GM23338 (cell line): ENCODE measurements around the gene GALNT11. TPM values are rescaled to one million over a fixed set of nuclear protein-coding genes. Genes with fewer than 3 reads are reported as not detected.

ENCODE experiments used
- ATAC-seq: fragments of 200-7000 bp; cut with Tn5 transposase; 3 replicates; pipeline ENCODE4 v1.9.1; 2020
- DNase-seq: peaks from one replicate; pipeline ENCODE4 v3.0.0-alpha.2; 2015; ENCODE audit warnings: low spot score
- H2AFZ ChIP-seq: fragments of 200-600 bp; sonication (generic); 2 replicates; pipeline ENCODE4 v1.8.0; 2016; ENCODE audit warnings: antibody characterized with exemption, mild to moderate bottlenecking, moderate library complexity
- H3F3A ChIP-seq: fragments of 200-600 bp; sonication (generic); replicated peaks from 2 replicates; pipeline ENCODE4 v1.8.0; 2017; ENCODE audit warnings: antibody characterized with exemption, mixed run types, low read depth
- H3K27ac ChIP-seq: fragments of 200-600 bp; sonication (generic); 2 replicates; pipeline ENCODE4 v1.6.1; 2016; ENCODE audit warnings: low read depth
- H3K27me3 ChIP-seq: fragments of 200-600 bp; sonication (generic); 2 replicates; pipeline ENCODE4 v1.8.0; 2016; ENCODE audit warnings: mild to moderate bottlenecking, mixed run types, moderate library complexity; ENCODE audit not compliant: insufficient read depth
- H3K36me3 ChIP-seq: fragments of 200-600 bp; sonication (generic); 2 replicates; pipeline ENCODE4 v1.8.0; 2016; ENCODE audit warnings: mild to moderate bottlenecking; ENCODE audit not compliant: insufficient read depth
- H3K4me1 ChIP-seq: fragments of 200-600 bp; sonication (generic); 2 replicates; pipeline ENCODE4 v1.8.0; 2016; ENCODE audit warnings: mild to moderate bottlenecking, moderate library complexity; ENCODE audit not compliant: insufficient read depth
- H3K4me2 ChIP-seq: fragments of 200-600 bp; sonication (generic); 2 replicates; pipeline ENCODE4 v1.7.1; 2017; ENCODE audit warnings: mixed run types
- H3K4me3 ChIP-seq: fragments of 200-600 bp; sonication (generic); 2 replicates; pipeline ENCODE4 v1.6.1; 2016; ENCODE audit warnings: mixed run types
- H3K79me2 ChIP-seq: fragments of 200-600 bp; sonication (generic); replicated peaks from 2 replicates; pipeline ENCODE4 v1.8.0; 2017; ENCODE audit warnings: mild to moderate bottlenecking; ENCODE audit not compliant: insufficient read depth
- H3K9me2 ChIP-seq: fragments of 200-600 bp; sonication (generic); 2 replicates; pipeline ENCODE4 v1.8.0; 2017; ENCODE audit not compliant: insufficient read depth
- H4K20me1 ChIP-seq: fragments of 200-600 bp; sonication (generic); replicated peaks from 2 replicates; pipeline ENCODE4 v1.8.0; 2017; ENCODE audit warnings: mild to moderate bottlenecking; ENCODE audit not compliant: insufficient read depth
- H3K27ac Mint-ChIP-seq: 2 replicates; pipeline ENCODE4 v1.8.0; 2020; ENCODE audit warnings: inconsistent platforms, mild to moderate bottlenecking, moderate library complexity, mixed read lengths
- H3K27me3 Mint-ChIP-seq: 3 replicates; pipeline ENCODE4 v1.8.0; 2022; ENCODE audit warnings: low read depth, mild to moderate bottlenecking, moderate library complexity, mixed read lengths, inconsistent platforms; ENCODE audit not compliant: insufficient read depth, poor library complexity
- H3K36me3 Mint-ChIP-seq: 3 replicates; pipeline ENCODE4 v1.8.0; 2021; ENCODE audit warnings: low read depth, mild to moderate bottlenecking, inconsistent platforms, moderate library complexity, mixed read lengths
- H3K4me1 Mint-ChIP-seq: 3 replicates; pipeline ENCODE4 v1.8.0; 2020; ENCODE audit warnings: mild to moderate bottlenecking, inconsistent platforms, mixed read lengths
- H3K4me3 Mint-ChIP-seq: 3 replicates; pipeline ENCODE4 v1.8.0; 2021; ENCODE audit warnings: moderate library complexity, mild to moderate bottlenecking, inconsistent platforms, mixed read lengths
- H3K9me3 Mint-ChIP-seq: 3 replicates; pipeline ENCODE4 v1.8.0; 2020; ENCODE audit warnings: moderate library complexity, mild to moderate bottlenecking, inconsistent platforms, mixed read lengths
- EZH2 ChIP-seq: fragments of 200-600 bp; sonication (generic); IDR thresholded peaks from one replicate; pipeline ENCODE4 v1.8.0; 2017; ENCODE audit warnings: antibody characterized with exemption, mild to moderate bottlenecking, low read depth; ENCODE audit not compliant: unreplicated experiment
- JUNB ChIP-seq: IDR thresholded peaks from one replicate; pipeline ENCODE4 v1.6.1; 2016; ENCODE audit warnings: antibody characterized with exemption; ENCODE audit not compliant: unreplicated experiment
- NANOG ChIP-seq: IDR thresholded peaks from 2 replicates; pipeline ENCODE4 v1.6.1; 2016; ENCODE audit warnings: antibody characterized with exemption, borderline replicate concordance
- POLR2AphosphoS5 ChIP-seq: IDR thresholded peaks from 2 replicates; pipeline ENCODE4 v1.6.1; 2016; ENCODE audit warnings: antibody characterized with exemption, low read depth
- STAT1 ChIP-seq: IDR thresholded peaks from one replicate; pipeline ENCODE4 v1.6.1; 2016; ENCODE audit warnings: antibody characterized with exemption; ENCODE audit not compliant: unreplicated experiment
- ZNF331 ChIP-seq: fragments of 250-450 bp; sonication (Bioruptor Pico); IDR thresholded peaks from 2 replicates; pipeline ENCODE4 v1.5.0; 2020; ENCODE audit warnings: low read depth, mild to moderate bottlenecking, moderate library complexity
- polyA plus RNA-seq: library from polyadenylated mRNA; unstranded; fragments of >200 nt; fragmentation: Nextera tagmentation; extraction: Ambion mirVana; gene quantifications from 2 replicates; pipeline ENCODE4 v1.2.1, GENCODE V29; 2016
- total RNA-seq: library from RNA; depleted of rRNA; stranded (reverse); fragments of >200 nt; shearing (Covaris generic); gene quantifications from 2 replicates; pipeline ENCODE4 v1.2.3, GENCODE V29; 2014
- TF ChIP-seq, protein P1 (sequence below), 2 experiments: fragments of 200-600 bp in 1 of 2; sonication (generic) in 1 of 2; conservative IDR thresholded peaks; 2 replicates each; pipeline versions ENCODE4 v1.5.1 to v1.6.1; 2016 to 2017; ENCODE audit warnings: antibody characterized with exemption in 2 of 2, low read depth in 2 of 2, mild to moderate bottlenecking in 2 of 2, moderate library complexity in 1 of 2
- TF ChIP-seq, protein P2 (sequence below): fragments of 250-450 bp; sonication (Bioruptor Pico); IDR thresholded peaks from 2 replicates; pipeline ENCODE4 v1.5.0; 2020; ENCODE audit warnings: mild to moderate bottlenecking, moderate library complexity
- TF ChIP-seq, protein P3 (sequence below): IDR thresholded peaks from 2 replicates; pipeline ENCODE4 v1.6.1; 2016; ENCODE audit warnings: antibody characterized with exemption
- TF ChIP-seq, protein P4 (sequence below): IDR thresholded peaks from one replicate; pipeline ENCODE4 v1.6.1; 2018; ENCODE audit warnings: antibody characterized with exemption; ENCODE audit not compliant: unreplicated experiment

The GALNT11 gene
- total and polyA plus RNA-seq, 2 experiments from 2014 or later = 16.1 to 33.6 TPM

DNA sequence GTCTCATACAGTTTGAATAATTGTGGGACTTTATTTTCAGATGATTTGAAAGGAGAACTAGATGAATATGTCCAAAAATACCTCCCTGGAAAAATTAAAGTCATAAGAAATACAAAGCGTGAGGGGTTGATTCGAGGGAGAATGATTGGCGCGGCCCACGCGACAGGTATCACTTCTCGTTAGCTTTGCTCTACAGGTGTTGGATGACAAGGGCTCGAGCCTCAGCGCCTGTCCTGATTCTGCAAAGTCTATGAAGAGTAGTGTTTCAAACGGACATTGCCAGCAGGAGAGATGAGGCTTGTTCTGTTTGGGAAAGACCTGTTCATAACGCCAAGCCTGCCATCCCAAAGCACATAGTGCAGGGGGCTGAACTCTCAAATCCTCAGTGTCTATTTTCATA, 79.7 kb downstream of the GALNT11 start:
- H2AFZ ChIP-seq = no peak overlapping the region
- H4K20me1 ChIP-seq = no peaks in the 10 kb centered on the region
- H3K4me1 Mint-ChIP-seq = no peaks in the 10 kb centered on the region; the same call in 2 of the 3 replicates
- peaks cover 3% of the 10 kb centered on the region; the same call in 1 of the 3 replicates for H3K36me3 Mint-ChIP-seq
- H3K4me3 Mint-ChIP-seq = no peak overlapping the region
- no peak overlapping the region for H3K4me3 ChIP-seq
- TF ChIP-seq POLR2AphosphoS5 (no peak), JUNB (no peak)
- TF ChIP-seq, protein P1, sequence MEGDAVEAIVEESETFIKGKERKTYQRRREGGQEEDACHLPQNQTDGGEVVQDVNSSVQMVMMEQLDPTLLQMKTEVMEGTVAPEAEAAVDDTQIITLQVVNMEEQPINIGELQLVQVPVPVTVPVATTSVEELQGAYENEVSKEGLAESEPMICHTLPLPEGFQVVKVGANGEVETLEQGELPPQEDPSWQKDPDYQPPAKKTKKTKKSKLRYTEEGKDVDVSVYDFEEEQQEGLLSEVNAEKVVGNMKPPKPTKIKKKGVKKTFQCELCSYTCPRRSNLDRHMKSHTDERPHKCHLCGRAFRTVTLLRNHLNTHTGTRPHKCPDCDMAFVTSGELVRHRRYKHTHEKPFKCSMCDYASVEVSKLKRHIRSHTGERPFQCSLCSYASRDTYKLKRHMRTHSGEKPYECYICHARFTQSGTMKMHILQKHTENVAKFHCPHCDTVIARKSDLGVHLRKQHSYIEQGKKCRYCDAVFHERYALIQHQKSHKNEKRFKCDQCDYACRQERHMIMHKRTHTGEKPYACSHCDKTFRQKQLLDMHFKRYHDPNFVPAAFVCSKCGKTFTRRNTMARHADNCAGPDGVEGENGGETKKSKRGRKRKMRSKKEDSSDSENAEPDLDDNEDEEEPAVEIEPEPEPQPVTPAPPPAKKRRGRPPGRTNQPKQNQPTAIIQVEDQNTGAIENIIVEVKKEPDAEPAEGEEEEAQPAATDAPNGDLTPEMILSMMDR (conservative IDR thresholded peaks at IDR 0.05; ENCODE audit: low read depth in 2 of 2) = no peak
- no peaks in the 10 kb centered on the region for H3K9me2 ChIP-seq
- H3F3A ChIP-seq = no peaks in the 10 kb centered on the region
- peaks cover 2% of the 10 kb centered on the region for H3K27me3 Mint-ChIP-seq
- H3K27ac ChIP-seq = no peak overlapping the region
- H3K36me3 ChIP-seq = no peaks in the 10 kb centered on the region
- no peaks in the 10 kb centered on the region for H3K4me1 ChIP-seq
- no peak overlapping the region for H3K4me2 ChIP-seq
- H3K9me3 Mint-ChIP-seq = no peaks in the 10 kb centered on the region
- H3K27me3 ChIP-seq = no peaks in the 10 kb centered on the region
- no peaks in the 10 kb centered on the region for H3K79me2 ChIP-seq
- DNase-seq = no peak
- H3K27ac Mint-ChIP-seq = no peak overlapping the region
- ATAC-seq = no peak

DNA sequence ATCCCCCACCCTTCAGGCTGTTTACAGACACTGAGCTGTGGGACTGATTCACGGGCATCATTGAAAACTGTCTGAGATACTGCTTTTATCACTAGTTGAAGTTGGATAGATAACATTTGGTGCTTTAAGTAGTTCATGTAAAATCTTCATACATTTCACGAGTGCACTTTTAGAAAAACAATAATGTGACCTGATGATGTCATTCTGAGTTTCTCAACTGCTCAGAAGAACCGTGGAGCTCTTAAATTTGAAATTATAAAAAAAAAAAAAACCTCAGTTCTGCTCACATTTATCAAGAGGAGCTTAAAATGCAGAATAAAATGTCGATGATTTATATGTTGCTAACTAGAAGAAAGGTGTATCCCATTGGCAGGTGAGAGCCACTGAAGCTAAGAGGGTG, 81.5 kb downstream of the GALNT11 start:
- H3K9me2 ChIP-seq = no peaks in the 10 kb centered on the region
- Mint-ChIP-seq H3K4me1 (no peaks in the 10 kb centered on the region; the same call in 2 of the 3 replicates), H3K27me3 (peaks cover 2% of the 10 kb centered on the region), H3K4me3 (no peak overlapping the region), H3K9me3 (no peaks in the 10 kb centered on the region), H3K36me3 (peaks cover 3% of the 10 kb centered on the region; the same call in 2 of the 3 replicates), H3K27ac (no peak overlapping the region)
- H3K4me2 ChIP-seq = no peak overlapping the region
- H4K20me1 ChIP-seq = no peaks in the 10 kb centered on the region
- H3K79me2 ChIP-seq = no peaks in the 10 kb centered on the region
- H3K27me3 ChIP-seq = no peaks in the 10 kb centered on the region
- H2AFZ ChIP-seq = no peak overlapping the region
- ATAC-seq = no peak
- no peaks in the 10 kb centered on the region for H3K36me3 ChIP-seq
- no peaks in the 10 kb centered on the region for H3K4me1 ChIP-seq
- H3K27ac ChIP-seq = no peak overlapping the region
- H3K4me3 ChIP-seq = no peak overlapping the region
- H3F3A ChIP-seq = no peaks in the 10 kb centered on the region
- no peak for DNase-seq
- TF ChIP-seq, protein P2, sequence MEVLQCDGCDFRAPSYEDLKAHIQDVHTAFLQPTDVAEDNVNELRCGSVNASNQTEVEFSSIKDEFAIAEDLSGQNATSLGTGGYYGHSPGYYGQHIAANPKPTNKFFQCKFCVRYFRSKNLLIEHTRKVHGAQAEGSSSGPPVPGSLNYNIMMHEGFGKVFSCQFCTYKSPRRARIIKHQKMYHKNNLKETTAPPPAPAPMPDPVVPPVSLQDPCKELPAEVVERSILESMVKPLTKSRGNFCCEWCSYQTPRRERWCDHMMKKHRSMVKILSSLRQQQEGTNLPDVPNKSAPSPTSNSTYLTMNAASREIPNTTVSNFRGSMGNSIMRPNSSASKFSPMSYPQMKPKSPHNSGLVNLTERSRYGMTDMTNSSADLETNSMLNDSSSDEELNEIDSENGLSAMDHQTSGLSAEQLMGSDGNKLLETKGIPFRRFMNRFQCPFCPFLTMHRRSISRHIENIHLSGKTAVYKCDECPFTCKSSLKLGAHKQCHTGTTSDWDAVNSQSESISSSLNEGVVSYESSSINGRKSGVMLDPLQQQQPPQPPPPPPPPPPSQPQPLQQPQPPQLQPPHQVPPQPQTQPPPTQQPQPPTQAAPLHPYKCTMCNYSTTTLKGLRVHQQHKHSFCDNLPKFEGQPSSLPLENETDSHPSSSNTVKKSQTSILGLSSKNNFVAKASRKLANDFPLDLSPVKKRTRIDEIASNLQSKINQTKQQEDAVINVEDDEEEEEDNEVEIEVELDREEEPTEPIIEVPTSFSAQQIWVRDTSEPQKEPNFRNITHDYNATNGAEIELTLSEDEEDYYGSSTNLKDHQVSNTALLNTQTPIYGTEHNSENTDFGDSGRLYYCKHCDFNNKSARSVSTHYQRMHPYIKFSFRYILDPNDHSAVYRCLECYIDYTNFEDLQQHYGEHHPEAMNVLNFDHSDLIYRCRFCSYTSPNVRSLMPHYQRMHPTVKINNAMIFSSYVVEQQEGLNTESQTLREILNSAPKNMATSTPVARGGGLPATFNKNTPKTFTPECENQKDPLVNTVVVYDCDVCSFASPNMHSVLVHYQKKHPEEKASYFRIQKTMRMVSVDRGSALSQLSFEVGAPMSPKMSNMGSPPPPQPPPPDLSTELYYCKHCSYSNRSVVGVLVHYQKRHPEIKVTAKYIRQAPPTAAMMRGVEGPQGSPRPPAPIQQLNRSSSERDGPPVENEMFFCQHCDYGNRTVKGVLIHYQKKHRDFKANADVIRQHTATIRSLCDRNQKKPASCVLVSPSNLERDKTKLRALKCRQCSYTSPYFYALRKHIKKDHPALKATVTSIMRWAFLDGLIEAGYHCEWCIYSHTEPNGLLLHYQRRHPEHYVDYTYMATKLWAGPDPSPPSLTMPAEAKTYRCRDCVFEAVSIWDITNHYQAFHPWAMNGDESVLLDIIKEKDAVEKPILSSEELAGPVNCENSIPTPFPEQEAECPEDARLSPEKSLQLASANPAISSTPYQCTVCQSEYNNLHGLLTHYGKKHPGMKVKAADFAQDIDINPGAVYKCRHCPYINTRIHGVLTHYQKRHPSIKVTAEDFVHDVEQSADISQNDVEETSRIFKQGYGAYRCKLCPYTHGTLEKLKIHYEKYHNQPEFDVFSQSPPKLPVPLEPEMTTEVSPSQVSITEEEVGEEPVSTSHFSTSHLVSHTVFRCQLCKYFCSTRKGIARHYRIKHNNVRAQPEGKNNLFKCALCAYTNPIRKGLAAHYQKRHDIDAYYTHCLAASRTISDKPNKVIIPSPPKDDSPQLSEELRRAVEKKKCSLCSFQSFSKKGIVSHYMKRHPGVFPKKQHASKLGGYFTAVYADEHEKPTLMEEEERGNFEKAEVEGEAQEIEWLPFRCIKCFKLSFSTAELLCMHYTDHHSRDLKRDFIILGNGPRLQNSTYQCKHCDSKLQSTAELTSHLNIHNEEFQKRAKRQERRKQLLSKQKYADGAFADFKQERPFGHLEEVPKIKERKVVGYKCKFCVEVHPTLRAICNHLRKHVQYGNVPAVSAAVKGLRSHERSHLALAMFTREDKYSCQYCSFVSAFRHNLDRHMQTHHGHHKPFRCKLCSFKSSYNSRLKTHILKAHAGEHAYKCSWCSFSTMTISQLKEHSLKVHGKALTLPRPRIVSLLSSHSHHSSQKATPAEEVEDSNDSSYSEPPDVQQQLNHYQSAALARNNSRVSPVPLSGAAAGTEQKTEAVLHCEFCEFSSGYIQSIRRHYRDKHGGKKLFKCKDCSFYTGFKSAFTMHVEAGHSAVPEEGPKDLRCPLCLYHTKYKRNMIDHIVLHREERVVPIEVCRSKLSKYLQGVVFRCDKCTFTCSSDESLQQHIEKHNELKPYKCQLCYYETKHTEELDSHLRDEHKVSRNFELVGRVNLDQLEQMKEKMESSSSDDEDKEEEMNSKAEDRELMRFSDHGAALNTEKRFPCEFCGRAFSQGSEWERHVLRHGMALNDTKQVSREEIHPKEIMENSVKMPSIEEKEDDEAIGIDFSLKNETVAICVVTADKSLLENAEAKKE (CRISPR knock-in tag) = no peak
- TF ChIP-seq NANOG (no peak), STAT1 (no peak), EZH2 (no peak), ZNF331 (no peak)
- TF ChIP-seq, protein P3, sequence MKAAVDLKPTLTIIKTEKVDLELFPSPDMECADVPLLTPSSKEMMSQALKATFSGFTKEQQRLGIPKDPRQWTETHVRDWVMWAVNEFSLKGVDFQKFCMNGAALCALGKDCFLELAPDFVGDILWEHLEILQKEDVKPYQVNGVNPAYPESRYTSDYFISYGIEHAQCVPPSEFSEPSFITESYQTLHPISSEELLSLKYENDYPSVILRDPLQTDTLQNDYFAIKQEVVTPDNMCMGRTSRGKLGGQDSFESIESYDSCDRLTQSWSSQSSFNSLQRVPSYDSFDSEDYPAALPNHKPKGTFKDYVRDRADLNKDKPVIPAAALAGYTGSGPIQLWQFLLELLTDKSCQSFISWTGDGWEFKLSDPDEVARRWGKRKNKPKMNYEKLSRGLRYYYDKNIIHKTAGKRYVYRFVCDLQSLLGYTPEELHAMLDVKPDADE = no peak
- TF ChIP-seq, protein P4, sequence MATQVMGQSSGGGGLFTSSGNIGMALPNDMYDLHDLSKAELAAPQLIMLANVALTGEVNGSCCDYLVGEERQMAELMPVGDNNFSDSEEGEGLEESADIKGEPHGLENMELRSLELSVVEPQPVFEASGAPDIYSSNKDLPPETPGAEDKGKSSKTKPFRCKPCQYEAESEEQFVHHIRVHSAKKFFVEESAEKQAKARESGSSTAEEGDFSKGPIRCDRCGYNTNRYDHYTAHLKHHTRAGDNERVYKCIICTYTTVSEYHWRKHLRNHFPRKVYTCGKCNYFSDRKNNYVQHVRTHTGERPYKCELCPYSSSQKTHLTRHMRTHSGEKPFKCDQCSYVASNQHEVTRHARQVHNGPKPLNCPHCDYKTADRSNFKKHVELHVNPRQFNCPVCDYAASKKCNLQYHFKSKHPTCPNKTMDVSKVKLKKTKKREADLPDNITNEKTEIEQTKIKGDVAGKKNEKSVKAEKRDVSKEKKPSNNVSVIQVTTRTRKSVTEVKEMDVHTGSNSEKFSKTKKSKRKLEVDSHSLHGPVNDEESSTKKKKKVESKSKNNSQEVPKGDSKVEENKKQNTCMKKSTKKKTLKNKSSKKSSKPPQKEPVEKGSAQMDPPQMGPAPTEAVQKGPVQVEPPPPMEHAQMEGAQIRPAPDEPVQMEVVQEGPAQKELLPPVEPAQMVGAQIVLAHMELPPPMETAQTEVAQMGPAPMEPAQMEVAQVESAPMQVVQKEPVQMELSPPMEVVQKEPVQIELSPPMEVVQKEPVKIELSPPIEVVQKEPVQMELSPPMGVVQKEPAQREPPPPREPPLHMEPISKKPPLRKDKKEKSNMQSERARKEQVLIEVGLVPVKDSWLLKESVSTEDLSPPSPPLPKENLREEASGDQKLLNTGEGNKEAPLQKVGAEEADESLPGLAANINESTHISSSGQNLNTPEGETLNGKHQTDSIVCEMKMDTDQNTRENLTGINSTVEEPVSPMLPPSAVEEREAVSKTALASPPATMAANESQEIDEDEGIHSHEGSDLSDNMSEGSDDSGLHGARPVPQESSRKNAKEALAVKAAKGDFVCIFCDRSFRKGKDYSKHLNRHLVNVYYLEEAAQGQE = no peak
